WERI-Rb-1 (cell line): ENCODE data around the gene PRSS36.

ENCODE experiments used
- DNase-seq: peaks from one replicate; pipeline ENCODE4 v3.0.0-alpha.2; 2020
- H3K27ac ChIP-seq: fragments of 250-450 bp; sonication (Bioruptor Pico); 2 replicates; pipeline ENCODE4 v1.5.1; 2020; ENCODE audit warnings: mild to moderate bottlenecking, moderate library complexity
- H3K27me3 ChIP-seq: fragments of 250-450 bp; sonication (Bioruptor Pico); 2 replicates; pipeline ENCODE4 v1.5.1; 2021; ENCODE audit warnings: mild to moderate bottlenecking, low read depth, moderate library complexity; ENCODE audit not compliant: insufficient read depth, severe bottlenecking
- H3K36me3 ChIP-seq: fragments of 250-450 bp; sonication (Bioruptor Pico); 2 replicates; pipeline ENCODE4 v1.5.1; 2020; ENCODE audit warnings: mild to moderate bottlenecking, moderate library complexity
- H3K4me3 ChIP-seq: 2 replicates; pipeline ENCODE4 v1.5.1; 2011; ENCODE audit warnings: low read depth, mild to moderate bottlenecking, control low read depth, low read length
- H3K9me3 ChIP-seq: fragments of 250-450 bp; sonication (Bioruptor Pico); 2 replicates; pipeline ENCODE4 v1.5.1; 2021; ENCODE audit warnings: mild to moderate bottlenecking, moderate library complexity; ENCODE audit not compliant: severe bottlenecking
- TF ChIP-seq, protein P1 (sequence below): IDR thresholded peaks from 2 replicates; pipeline ENCODE4 v1.5.1; 2011; ENCODE audit warnings: low read depth, mild to moderate bottlenecking, control low read depth, inconsistent platforms, low read length

PRSS36 gene

DNA sequence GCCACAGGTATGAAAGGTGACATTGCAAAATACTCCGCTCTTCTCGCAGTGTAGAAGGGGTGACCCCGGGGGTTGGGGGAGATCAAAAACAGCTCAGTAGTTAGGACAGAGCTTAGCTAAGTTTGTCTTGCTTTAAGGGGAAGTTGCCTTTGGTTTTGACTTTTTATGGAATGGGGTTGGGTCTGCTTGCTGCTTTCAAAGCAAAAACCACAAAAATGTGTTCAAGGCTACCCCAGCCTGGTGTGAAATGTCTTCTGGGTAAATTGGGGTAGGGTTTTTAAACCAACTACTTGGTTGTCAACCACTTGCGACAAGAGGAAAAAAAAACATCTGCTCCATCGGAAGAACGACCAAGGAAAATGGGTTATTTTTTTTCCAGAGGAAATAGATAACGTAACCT, 36.3 kb upstream of the PRSS36 start:
- Histone ChIP-seq H3K9me3 (no peaks in the 10 kb centered on the region), H3K36me3 (peaks cover 99% of the 10 kb centered on the region), H3K27ac (no peak overlapping the region), H3K4me3 (no peak overlapping the region), H3K27me3 (no peaks in the 10 kb centered on the region)
- DNase-seq = no peak
- TF ChIP-seq, protein P1, sequence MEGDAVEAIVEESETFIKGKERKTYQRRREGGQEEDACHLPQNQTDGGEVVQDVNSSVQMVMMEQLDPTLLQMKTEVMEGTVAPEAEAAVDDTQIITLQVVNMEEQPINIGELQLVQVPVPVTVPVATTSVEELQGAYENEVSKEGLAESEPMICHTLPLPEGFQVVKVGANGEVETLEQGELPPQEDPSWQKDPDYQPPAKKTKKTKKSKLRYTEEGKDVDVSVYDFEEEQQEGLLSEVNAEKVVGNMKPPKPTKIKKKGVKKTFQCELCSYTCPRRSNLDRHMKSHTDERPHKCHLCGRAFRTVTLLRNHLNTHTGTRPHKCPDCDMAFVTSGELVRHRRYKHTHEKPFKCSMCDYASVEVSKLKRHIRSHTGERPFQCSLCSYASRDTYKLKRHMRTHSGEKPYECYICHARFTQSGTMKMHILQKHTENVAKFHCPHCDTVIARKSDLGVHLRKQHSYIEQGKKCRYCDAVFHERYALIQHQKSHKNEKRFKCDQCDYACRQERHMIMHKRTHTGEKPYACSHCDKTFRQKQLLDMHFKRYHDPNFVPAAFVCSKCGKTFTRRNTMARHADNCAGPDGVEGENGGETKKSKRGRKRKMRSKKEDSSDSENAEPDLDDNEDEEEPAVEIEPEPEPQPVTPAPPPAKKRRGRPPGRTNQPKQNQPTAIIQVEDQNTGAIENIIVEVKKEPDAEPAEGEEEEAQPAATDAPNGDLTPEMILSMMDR = no peak

DNA sequence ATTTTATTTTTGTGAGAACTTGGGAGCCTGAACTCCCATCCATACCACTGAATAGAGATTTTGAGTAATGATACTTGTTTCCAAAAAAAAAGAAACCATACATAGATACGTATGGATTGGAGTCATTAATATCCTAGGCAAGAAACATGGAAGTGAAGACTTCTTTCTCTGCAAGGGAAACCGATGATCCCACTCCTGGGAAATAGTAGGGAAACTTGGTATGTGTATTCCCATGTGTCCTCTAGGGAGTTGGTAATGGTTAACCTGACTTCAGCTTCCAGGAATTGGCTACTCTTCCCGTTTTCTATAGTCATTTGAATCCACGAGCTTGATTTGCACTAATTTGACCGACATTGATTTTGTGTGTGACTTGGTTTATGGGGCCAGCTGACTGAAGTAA, 35.5 kb upstream of the PRSS36 start:
- no peak for DNase-seq
- TF ChIP-seq, protein P1 = no peak
- Histone ChIP-seq H3K27me3 (no peaks in the 10 kb centered on the region), H3K27ac (no peak overlapping the region), H3K9me3 (no peaks in the 10 kb centered on the region), H3K36me3 (peaks cover 99% of the 10 kb centered on the region), H3K4me3 (no peak overlapping the region)

DNA sequence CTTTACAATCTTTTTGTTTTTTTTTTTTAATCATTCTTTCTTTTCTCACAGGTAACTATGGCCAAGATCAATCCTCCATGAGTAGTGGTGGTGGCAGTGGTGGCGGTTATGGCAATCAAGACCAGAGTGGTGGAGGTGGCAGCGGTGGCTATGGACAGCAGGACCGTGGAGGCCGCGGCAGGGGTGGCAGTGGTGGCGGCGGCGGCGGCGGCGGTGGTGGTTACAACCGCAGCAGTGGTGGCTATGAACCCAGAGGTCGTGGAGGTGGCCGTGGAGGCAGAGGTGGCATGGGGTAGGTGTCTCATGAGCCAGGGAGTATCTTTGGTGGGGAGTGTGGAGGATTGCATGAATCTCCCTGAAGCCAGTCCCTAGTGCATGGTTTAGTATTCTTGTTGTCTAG, 35.0 kb upstream of the PRSS36 start:
- H3K36me3 ChIP-seq = peaks cover 98% of the 10 kb centered on the region
- TF ChIP-seq, protein P1 = no peak
- no peak for DNase-seq
- no peaks in the 10 kb centered on the region for H3K9me3 ChIP-seq
- H3K4me3 ChIP-seq = no peak overlapping the region
- H3K27me3 ChIP-seq = no peaks in the 10 kb centered on the region
- H3K27ac ChIP-seq = no peak overlapping the region

DNA sequence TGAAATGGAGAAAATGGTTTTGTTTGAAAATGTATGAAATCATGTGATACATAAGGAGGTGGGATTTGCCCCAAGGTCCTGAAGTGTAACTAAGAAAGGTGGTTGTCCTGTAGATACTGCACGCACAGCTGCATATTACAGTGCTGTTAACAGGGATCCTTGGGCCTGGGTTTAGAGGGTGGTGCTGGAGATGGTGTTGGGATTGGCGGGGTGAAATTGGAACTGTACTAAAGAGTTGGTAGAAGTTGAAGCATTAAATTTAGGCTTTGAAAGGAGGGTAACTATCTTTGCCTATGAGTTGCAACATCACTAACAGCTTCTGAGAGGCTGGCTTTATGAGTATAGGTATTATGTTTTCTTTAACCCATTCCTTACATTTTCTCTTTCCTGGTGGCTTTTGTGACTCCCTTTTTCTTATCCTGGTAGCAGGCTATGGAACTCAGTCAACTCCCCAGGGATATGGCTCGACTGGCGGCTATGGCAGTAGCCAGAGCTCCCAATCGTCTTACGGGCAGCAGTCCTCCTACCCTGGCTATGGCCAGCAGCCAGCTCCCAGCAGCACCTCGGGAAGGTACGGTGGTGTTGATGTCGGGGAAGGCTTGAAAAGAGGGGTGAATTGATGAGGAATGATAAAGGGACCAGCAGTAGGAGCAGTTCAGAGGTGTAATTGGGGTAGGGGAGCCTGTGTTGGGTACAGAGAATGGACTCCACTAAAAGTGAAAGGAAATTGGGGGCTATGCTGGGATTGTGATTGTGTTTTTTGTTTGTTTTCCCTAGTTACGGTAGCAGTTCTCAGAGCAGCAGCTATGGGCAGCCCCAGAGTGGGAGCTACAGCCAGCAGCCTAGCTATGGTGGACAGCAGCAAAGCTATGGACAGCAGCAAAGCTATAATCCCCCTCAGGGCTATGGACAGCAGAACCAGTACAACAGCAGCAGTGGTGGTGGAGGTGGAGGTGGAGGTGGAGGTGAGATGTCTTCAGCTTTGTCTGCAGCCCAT, 33.9 kb upstream of the PRSS36 start:
- H3K36me3 ChIP-seq = peaks cover 86% of the 10 kb centered on the region
- no peaks in the 10 kb centered on the region for H3K9me3 ChIP-seq
- no peak for DNase-seq
- no peak overlapping the region for H3K27ac ChIP-seq
- no peaks in the 10 kb centered on the region for H3K27me3 ChIP-seq
- TF ChIP-seq, protein P1 = no peak
- H3K4me3 ChIP-seq = no peak overlapping the region

DNA sequence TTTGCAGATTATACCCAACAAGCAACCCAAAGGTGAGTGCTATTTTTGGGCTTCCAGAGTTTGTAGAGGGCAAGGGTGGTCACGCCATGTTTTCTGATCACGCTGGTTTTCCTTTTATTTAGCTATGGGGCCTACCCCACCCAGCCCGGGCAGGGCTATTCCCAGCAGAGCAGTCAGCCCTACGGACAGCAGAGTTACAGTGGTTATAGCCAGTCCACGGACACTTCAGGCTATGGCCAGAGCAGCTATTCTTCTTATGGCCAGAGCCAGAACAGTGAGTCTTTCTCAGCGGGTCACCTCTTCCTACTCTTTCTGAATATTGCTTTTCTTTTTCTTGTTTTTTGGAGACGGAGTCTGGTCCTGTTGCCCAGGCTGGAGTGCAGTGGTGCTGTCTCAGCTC, 32.5 kb upstream of the PRSS36 start:
- TF ChIP-seq, protein P1 = no peak
- no peak for DNase-seq
- H3K36me3 ChIP-seq = peaks cover 73% of the 10 kb centered on the region
- H3K9me3 ChIP-seq = no peaks in the 10 kb centered on the region
- H3K4me3 ChIP-seq = peak overlapping the region; percentile 74
- no peak overlapping the region for H3K27ac ChIP-seq
- no peaks in the 10 kb centered on the region for H3K27me3 ChIP-seq
